Endothelial cell of umbilical vein (primary cell): Measurements from ENCODE around the gene TTYH3.

Source experiments
- TF ChIP-seq, protein P1 (sequence below), 2 donors: IDR thresholded peaks; 1 replicate in 1 of 2; 2 replicates in 1 of 2; pipeline ENCODE4 v1.5.1; 2011; ENCODE audit warnings: low read length in 2 of 2, mild to moderate bottlenecking in 2 of 2, moderate library complexity in 2 of 2, control low read depth in 1 of 2, inconsistent platforms in 1 of 2, low read depth in 1 of 2; ENCODE audit not compliant: insufficient read depth in 1 of 2; ENCODE audit errors: extremely low read depth in 1 of 2
- TF ChIP-seq, protein P2 (sequence below): IDR thresholded peaks from 2 replicates; pipeline ENCODE4 v1.6.1; 2011; ENCODE audit not compliant: insufficient read depth, insufficient read length

GRCh38 chr7:2700141-2700850, 68.5 kb downstream of the TTYH3 start:
- TF ChIP-seq, protein P1, sequence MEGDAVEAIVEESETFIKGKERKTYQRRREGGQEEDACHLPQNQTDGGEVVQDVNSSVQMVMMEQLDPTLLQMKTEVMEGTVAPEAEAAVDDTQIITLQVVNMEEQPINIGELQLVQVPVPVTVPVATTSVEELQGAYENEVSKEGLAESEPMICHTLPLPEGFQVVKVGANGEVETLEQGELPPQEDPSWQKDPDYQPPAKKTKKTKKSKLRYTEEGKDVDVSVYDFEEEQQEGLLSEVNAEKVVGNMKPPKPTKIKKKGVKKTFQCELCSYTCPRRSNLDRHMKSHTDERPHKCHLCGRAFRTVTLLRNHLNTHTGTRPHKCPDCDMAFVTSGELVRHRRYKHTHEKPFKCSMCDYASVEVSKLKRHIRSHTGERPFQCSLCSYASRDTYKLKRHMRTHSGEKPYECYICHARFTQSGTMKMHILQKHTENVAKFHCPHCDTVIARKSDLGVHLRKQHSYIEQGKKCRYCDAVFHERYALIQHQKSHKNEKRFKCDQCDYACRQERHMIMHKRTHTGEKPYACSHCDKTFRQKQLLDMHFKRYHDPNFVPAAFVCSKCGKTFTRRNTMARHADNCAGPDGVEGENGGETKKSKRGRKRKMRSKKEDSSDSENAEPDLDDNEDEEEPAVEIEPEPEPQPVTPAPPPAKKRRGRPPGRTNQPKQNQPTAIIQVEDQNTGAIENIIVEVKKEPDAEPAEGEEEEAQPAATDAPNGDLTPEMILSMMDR (IDR thresholded peaks at IDR 0.05; ENCODE audit: extremely low read depth in 1 of 2, insufficient read depth in 1 of 2, low read depth in 1 of 2, low read length in 2 of 2), result no peak
- TF ChIP-seq, protein P2, sequence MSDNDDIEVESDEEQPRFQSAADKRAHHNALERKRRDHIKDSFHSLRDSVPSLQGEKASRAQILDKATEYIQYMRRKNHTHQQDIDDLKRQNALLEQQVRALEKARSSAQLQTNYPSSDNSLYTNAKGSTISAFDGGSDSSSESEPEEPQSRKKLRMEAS, result no peak
